Measurements from ENCODE around the gene POLD3.

DNA sequence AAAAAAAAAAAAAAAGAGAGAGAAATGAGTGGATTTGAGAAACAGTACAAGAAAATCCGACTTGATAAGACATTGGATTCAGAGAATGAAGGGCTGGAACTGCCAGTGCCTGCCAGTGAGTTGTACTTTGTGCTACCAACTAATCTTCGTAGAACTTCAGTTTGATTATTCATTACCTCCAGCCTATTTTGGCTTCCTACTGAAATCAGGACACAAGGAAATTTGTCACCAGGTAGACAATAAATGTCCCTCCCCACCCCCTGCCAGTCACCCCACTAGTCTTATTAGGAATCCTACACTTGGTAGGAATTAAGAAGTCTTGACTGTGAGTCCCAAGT lies 21.4 kb upstream of the POLD3 start:
- no peak for TF ChIP-seq EP300 (IDR thresholded peaks at IDR 0.05)
- no peak for TF ChIP-seq CTCF (IDR thresholded peaks at IDR 0.05)
- TF ChIP-seq POLR2AphosphoS5 (IDR thresholded peaks at IDR 0.05): no peak

Measured in sigmoid colon (tissue), 4 donors.